H1 (cell line): ENCODE results near the gene VGLL3. TPM values are rescaled to one million over a fixed set of nuclear protein-coding genes. Genes with fewer than 3 reads are reported as not detected.

ENCODE experiments used
- CTCF ChIA-PET: fragments of 300-600 bp; sonication (Branson Sonifier 250); formaldehyde crosslinking; loops from one replicate; lab custom pipeline; 2021; ENCODE audit not compliant: partially characterized antibody; lab: Charles Lee
- POLR2A ChIA-PET: fragments of 300-600 bp; sonication (Branson Sonifier 250); formaldehyde crosslinking; loops from one replicate; lab custom pipeline; 2021; ENCODE audit warnings: inconsistent platforms; ENCODE audit not compliant: partially characterized antibody; lab: Charles Lee
- DNase-seq, 2 experiments: peaks; one replicate each; pipeline versions ENCODE4 v3.0.0 to v3.0.0-alpha.2; 2010 to 2022; ENCODE audit warnings: low spot score in 2 of 2, low read depth in 1 of 2, mixed read lengths in 1 of 2
- FAIRE-seq: peaks from 2 replicates; lab custom pipeline; 2011; peaks lifted over from hg19 to GRCh38; lab: Jason Lieb, UNC
- H2AFZ ChIP-seq: 2 replicates; pipeline ENCODE4 v1.8.1; 2012; ENCODE audit warnings: low read length, inconsistent platforms
- H2AK5ac ChIP-seq: 2 replicates; pipeline ENCODE4 v1.6.1; 2013; ENCODE audit warnings: low read depth, low read length
- H2BK120ac ChIP-seq: replicated peaks from 2 replicates; pipeline ENCODE3; 2013; ENCODE audit warnings: low read depth, low read length, inconsistent platforms
- H2BK12ac ChIP-seq: 2 replicates; pipeline ENCODE4 v1.6.1; 2013; ENCODE audit warnings: low read depth, low read length
- H2BK15ac ChIP-seq: 2 replicates; pipeline ENCODE4 v1.6.1; 2013; ENCODE audit warnings: low read length
- H2BK20ac ChIP-seq: 2 replicates; pipeline ENCODE4 v1.6.1; 2013; ENCODE audit warnings: low read length
- H2BK5ac ChIP-seq: 2 replicates; pipeline ENCODE4 v1.6.1; 2013; ENCODE audit warnings: low read depth, low read length
- H3K14ac ChIP-seq: 2 replicates; pipeline ENCODE4 v1.6.1; 2013; ENCODE audit warnings: inconsistent platforms; ENCODE audit not compliant: insufficient read length
- H3K18ac ChIP-seq: 2 replicates; pipeline ENCODE4 v1.6.1; 2013; ENCODE audit warnings: low read length; ENCODE audit errors: extremely low read depth
- H3K23ac ChIP-seq: 2 replicates; pipeline ENCODE4 v1.6.1; 2013; ENCODE audit warnings: inconsistent platforms; ENCODE audit not compliant: insufficient read length
- H3K23me2 ChIP-seq: 2 replicates; pipeline ENCODE4 v1.6.1; 2013; ENCODE audit warnings: low read depth, low read length
- H3K27ac ChIP-seq: 2 replicates; pipeline ENCODE4 v1.6.1; 2011; ENCODE audit warnings: low read depth, low read length, inconsistent platforms
- H3K27me3 ChIP-seq, 4 experiments: replicated peaks in 1 of 4; 1 replicate in 1 of 4; 2 replicates in 3 of 4; pipeline versions ENCODE4 v1.6.1 to v1.8.1; 2011 to 2013; ENCODE audit warnings: low read length in 3 of 4, mild to moderate bottlenecking in 3 of 4, inconsistent platforms in 2 of 4, mixed read lengths in 2 of 4, moderate library complexity in 1 of 4; ENCODE audit not compliant: control insufficient read depth in 3 of 4, insufficient read depth in 3 of 4; ENCODE audit errors: extremely low read depth in 1 of 4
- H3K36me3 ChIP-seq, 4 experiments: 2 replicates each; pipeline versions ENCODE4 v1.6.1 to v1.8.1; 2011 to 2013; ENCODE audit warnings: mild to moderate bottlenecking in 4 of 4, low read length in 3 of 4, moderate library complexity in 2 of 4, control low read depth in 1 of 4, inconsistent platforms in 1 of 4; ENCODE audit not compliant: insufficient read depth in 4 of 4, control insufficient read depth in 2 of 4
- H3K4ac ChIP-seq: replicated peaks from 2 replicates; pipeline ENCODE3; 2013; ENCODE audit warnings: low read length, low read depth, mixed read lengths, inconsistent platforms; ENCODE audit not compliant: insufficient read length
- H3K4me1 ChIP-seq, 4 experiments: replicated peaks in 1 of 4; 1 replicate in 1 of 4; 2 replicates in 3 of 4; pipeline versions ENCODE4 v1.6.1 to v1.8.1; 2011 to 2013; ENCODE audit warnings: low read length in 3 of 4, inconsistent platforms in 2 of 4, mixed read lengths in 1 of 4; ENCODE audit not compliant: insufficient read depth in 4 of 4, control insufficient read depth in 3 of 4
- H3K4me2 ChIP-seq, 2 experiments: 2 replicates each; pipeline versions ENCODE4 v1.6.1 to v1.8.1; 2011 to 2013; ENCODE audit warnings: low read depth in 2 of 2, low read length in 2 of 2, control low read depth in 1 of 2, inconsistent platforms in 1 of 2, mild to moderate bottlenecking in 1 of 2; ENCODE audit not compliant: insufficient read depth in 1 of 2
- H3K4me3 ChIP-seq, 4 experiments: fragments of 200-600, 300-600 bp in 1 of 4; sonication (generic), shearing (Covaris generic), sonication (Bioruptor Twin) in 1 of 4; 2 replicates each; pipeline versions ENCODE4 v1.5.1 to v1.8.1; 2011 to 2016; ENCODE audit warnings: low read length in 4 of 4, low read depth in 3 of 4, control low read depth in 2 of 4, inconsistent platforms in 2 of 4, mild to moderate bottlenecking in 2 of 4, mixed read lengths in 1 of 4, moderate library complexity in 1 of 4; ENCODE audit not compliant: insufficient read depth in 2 of 4; ENCODE audit errors: extremely low read depth in 1 of 4
- H3K56ac ChIP-seq: replicated peaks from 2 replicates; pipeline ENCODE3; 2013; ENCODE audit warnings: low read depth, mild to moderate bottlenecking, mixed read lengths, low read length, inconsistent platforms; ENCODE audit not compliant: insufficient read length
- H3K79me1 ChIP-seq: 2 replicates; pipeline ENCODE4 v1.6.1; 2013; ENCODE audit warnings: low read depth, low read length, control low read depth
- H3K79me2 ChIP-seq, 2 experiments: 2 replicates each; pipeline versions ENCODE4 v1.6.1 to v1.8.1; 2012 to 2013; ENCODE audit warnings: low read length in 2 of 2, mild to moderate bottlenecking in 2 of 2, inconsistent platforms in 1 of 2; ENCODE audit not compliant: insufficient read depth in 2 of 2, control insufficient read depth in 1 of 2
- H3K9ac ChIP-seq, 4 experiments: replicated peaks in 1 of 4; 1 replicate in 1 of 4; 2 replicates in 3 of 4; pipeline versions ENCODE4 v1.6.1 to v1.8.1; 2011 to 2013; ENCODE audit warnings: low read depth in 3 of 4, low read length in 3 of 4, control low read depth in 2 of 4, mild to moderate bottlenecking in 2 of 4, moderate library complexity in 2 of 4, inconsistent platforms in 1 of 4; ENCODE audit errors: extremely low read depth in 1 of 4
- H3K9me3 ChIP-seq, 2 experiments: 2 replicates each; pipeline versions ENCODE4 v1.6.1 to v1.8.1; 2012 to 2013; ENCODE audit warnings: mild to moderate bottlenecking in 2 of 2, moderate library complexity in 2 of 2, control low read depth in 1 of 2, inconsistent platforms in 1 of 2, low read depth in 1 of 2, low read length in 1 of 2, mixed read lengths in 1 of 2; ENCODE audit not compliant: insufficient read depth in 2 of 2
- H4K20me1 ChIP-seq, 2 experiments: replicated peaks in 1 of 2; 2 replicates each; pipeline versions ENCODE3 to v1.8.1; 2011 to 2013; ENCODE audit warnings: inconsistent platforms in 2 of 2, low read length in 2 of 2, mild to moderate bottlenecking in 1 of 2; ENCODE audit not compliant: insufficient read depth in 2 of 2, control insufficient read depth in 1 of 2
- H4K5ac ChIP-seq: 2 replicates; pipeline ENCODE4 v1.6.1; 2013; ENCODE audit warnings: low read length, low read depth, mixed read lengths, inconsistent platforms; ENCODE audit not compliant: insufficient read length
- H4K8ac ChIP-seq: 2 replicates; pipeline ENCODE4 v1.8.0; 2013; ENCODE audit warnings: mild to moderate bottlenecking, moderate library complexity, low read length, inconsistent platforms; ENCODE audit not compliant: insufficient read depth; ENCODE audit errors: extremely low read depth
- H4K91ac ChIP-seq: replicated peaks from 2 replicates; pipeline ENCODE3; 2013; ENCODE audit warnings: low read length, mixed read lengths, inconsistent platforms; ENCODE audit not compliant: insufficient read length
- ATF2 ChIP-seq: IDR thresholded peaks from 2 replicates; pipeline ENCODE4 v1.6.1; 2012; ENCODE audit warnings: low read length, inconsistent platforms
- CHD1 ChIP-seq: IDR thresholded peaks from 2 replicates; pipeline ENCODE4 v1.6.1; 2012; ENCODE audit warnings: low read depth, low read length, improper control_type of control experiment
- CHD2 ChIP-seq: IDR thresholded peaks from 2 replicates; pipeline ENCODE4 v1.6.1; 2012; ENCODE audit warnings: low read length, improper control_type of control experiment
- GABPA ChIP-seq: IDR thresholded peaks from 2 replicates; pipeline ENCODE4 v1.6.1; 2011; ENCODE audit warnings: mild to moderate bottlenecking, low read length, moderate library complexity, borderline replicate concordance; ENCODE audit not compliant: insufficient read depth
- KDM4A ChIP-seq: IDR thresholded peaks from one replicate; pipeline ENCODE4 v1.7.1; 2012; ENCODE audit warnings: low read depth, mild to moderate bottlenecking, moderate library complexity, low read length, inconsistent platforms; ENCODE audit not compliant: severe bottlenecking
- MAFK ChIP-seq: IDR thresholded peaks from 2 replicates; pipeline ENCODE4 v1.6.1; 2012; ENCODE audit warnings: low read depth, mild to moderate bottlenecking, improper control_type of control experiment, low read length
- MAX ChIP-seq: IDR thresholded peaks from 2 replicates; pipeline ENCODE4 v1.6.1; 2012; ENCODE audit warnings: inconsistent platforms
- SP1 ChIP-seq: IDR thresholded peaks from 2 replicates; pipeline ENCODE4 v1.6.1; 2011; ENCODE audit warnings: low read depth, low read length
- SUZ12 ChIP-seq: fragments of 200-600 bp; sonication (generic); IDR thresholded peaks from 2 replicates; pipeline ENCODE4 v1.6.1; 2012; ENCODE audit warnings: mild to moderate bottlenecking, inconsistent platforms, low read length, moderate library complexity, mixed read lengths
- TBP ChIP-seq: IDR thresholded peaks from 2 replicates; pipeline ENCODE4 v1.6.1; 2011; ENCODE audit warnings: low read depth, low read length, improper control_type of control experiment
- YY1 ChIP-seq: IDR thresholded peaks from 2 replicates; pipeline ENCODE4 v1.6.1; 2011; ENCODE audit warnings: low read depth, mild to moderate bottlenecking, low read length
- WGBS, 2 experiments: shearing (Covaris generic) in 1 of 2; methylation state at CpG; one replicate each; pipeline versions ENCODE4 v1.1.6 to v1.1.7; 2013 to 2015; ENCODE audit warnings: low lambda C conversion rate in 2 of 2, mixed read lengths in 2 of 2, inconsistent platforms in 1 of 2, low coverage in 1 of 2, missing lambda C conversion rate in 1 of 2; ENCODE audit not compliant: insufficient replicate concordance in 2 of 2, insufficient coverage in 1 of 2, insufficient read length in 1 of 2; ENCODE audit errors: extremely low coverage in 1 of 2, missing lambda C conversion rate in 1 of 2; 5-methylcytosine and 5-hydroxymethylcytosine counted together
- polyA plus RNA-seq, 7 experiments: library from polyadenylated mRNA; depleted of rRNA in 3 of 7; stranded (reverse) in 5 of 7; unstranded in 2 of 7; fragments of >200 nt in 5 of 7; fragments of 200-250 nt in 2 of 7; gene quantifications; 1 replicate in 5 of 7; 2 replicates in 1 of 7; 4 replicates in 1 of 7; pipeline versions ENCODE4 v1.2.1 to v1.2.3, GENCODE V29; 2011 to 2013; ENCODE audit warnings: missing spikeins in 2 of 7, mixed read lengths in 2 of 7
- total RNA-seq: library from RNA; stranded (reverse); fragmentation: NEBNext Ultra II Directional; extraction: Animal tissue kit (Norgen Biotek cat#: 25700); gene quantifications from 2 replicates; pipeline ENCODE4 v1.2.1, GENCODE V29; 2021

Gene VGLL3
- total and polyA plus RNA-seq, 2 of the 8 experiments (the other 6 are each of a cell fraction or from before 2014, with no cell fraction given): 13.4 to 24.2 TPM

DNA sequence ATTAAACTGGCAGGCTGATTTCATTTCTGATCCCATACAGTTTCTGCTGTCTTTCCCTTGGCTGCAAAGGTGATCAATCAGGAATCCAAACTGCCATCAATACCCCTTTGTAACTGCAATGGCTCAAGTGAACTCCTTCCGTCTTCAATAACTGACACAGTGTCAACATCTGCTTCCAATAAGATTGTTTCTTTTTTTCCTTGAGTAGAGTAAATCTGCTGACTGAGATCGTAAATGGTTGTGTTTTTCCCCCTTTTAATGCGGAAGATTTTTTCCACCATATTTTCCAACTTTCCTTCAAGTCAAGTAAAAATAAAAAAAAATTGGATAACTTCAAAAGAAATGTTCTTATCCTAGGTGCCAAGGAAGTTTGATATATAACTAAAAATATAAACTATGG, 48.7 kb downstream of the VGLL3 start:
- H4K91ac ChIP-seq: no peak overlapping the region
- H3K27ac ChIP-seq: no peak overlapping the region
- DNase-seq (no peak), FAIRE-seq (no peak)
- H3K4me2 ChIP-seq: no peak overlapping the region
- no peak overlapping the region for H4K8ac ChIP-seq
- H3K23me2 ChIP-seq: no peaks in the 10 kb centered on the region
- no peak overlapping the region for H3K23ac ChIP-seq
- no peaks in the 10 kb centered on the region for H3K79me2 ChIP-seq
- H2BK5ac ChIP-seq: no peak overlapping the region
- no peak overlapping the region for H2BK12ac ChIP-seq
- WGBS, 2 experiments: 88% methylated on average over 3 of the region's 3 CpGs; no CpG with 5 or more reads in 1 of the 2 experiments
- no peak overlapping the region for H3K4me3 ChIP-seq
- H4K20me1 ChIP-seq: no peaks in the 10 kb centered on the region
- H3K4me1 ChIP-seq: no peaks in the 10 kb centered on the region
- no peak overlapping the region for H3K18ac ChIP-seq
- ChIA-PET CTCF (no interaction called here), POLR2A (no interaction called here)
- no peak overlapping the region for H3K4ac ChIP-seq
- H2AFZ ChIP-seq: no peak overlapping the region
- H2AK5ac ChIP-seq: no peak overlapping the region
- no peaks in the 10 kb centered on the region for H3K79me1 ChIP-seq
- H2BK120ac ChIP-seq: no peak overlapping the region
- no peak overlapping the region for H2BK15ac ChIP-seq
- no peak overlapping the region for H4K5ac ChIP-seq
- H3K14ac ChIP-seq: no peak overlapping the region
- no peak overlapping the region for H2BK20ac ChIP-seq
- no peaks in the 10 kb centered on the region; a peak in 1 of 8 replicates for H3K36me3 ChIP-seq
- H3K56ac ChIP-seq: no peak overlapping the region
- H3K9me3 ChIP-seq: no peaks in the 10 kb centered on the region
- H3K27me3 ChIP-seq: no peaks in the 10 kb centered on the region
- H3K9ac ChIP-seq: no peak overlapping the region
- TF ChIP-seq GABPA: no peak
- no peak for TF ChIP-seq TBP
- no peak for TF ChIP-seq SUZ12
- TF ChIP-seq SP1: no peak
- no peak for TF ChIP-seq KDM4A
- no peak for TF ChIP-seq CHD1
- no peak for TF ChIP-seq MAX
- no peak for TF ChIP-seq MAFK
- no peak for TF ChIP-seq ATF2
- no peak for TF ChIP-seq YY1
- TF ChIP-seq CHD2: no peak
